ENCODE measurements around the gene LRRC37A3.

DNA sequence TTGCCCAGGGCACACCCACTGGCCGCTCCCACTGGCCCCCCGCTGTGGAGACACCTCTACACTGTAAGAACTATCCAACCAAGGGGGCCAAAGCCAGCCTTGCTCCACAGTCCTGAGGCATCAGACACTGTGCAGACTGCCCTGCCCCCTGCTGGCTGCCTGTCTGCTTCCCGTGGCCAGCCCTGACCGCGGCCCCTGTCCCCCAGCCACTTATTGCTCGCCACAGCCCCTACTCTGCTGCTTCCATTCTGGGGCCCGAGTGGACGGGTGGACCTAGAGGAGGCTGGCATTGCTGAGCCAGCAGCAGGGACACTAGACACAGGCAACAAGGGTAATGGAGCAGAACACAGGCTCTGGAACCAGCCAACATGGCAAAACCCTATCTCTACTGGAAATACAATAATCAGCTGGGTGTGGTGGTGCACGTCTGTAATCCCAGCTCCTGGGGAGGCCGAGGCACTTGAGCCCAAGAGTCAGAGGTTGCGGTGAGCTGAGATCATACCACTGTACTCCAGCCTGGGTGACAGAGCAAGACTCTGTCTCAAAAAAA is 19.7 kb upstream of the LRRC37A3 start:
- TF ChIP-seq, protein P1, sequence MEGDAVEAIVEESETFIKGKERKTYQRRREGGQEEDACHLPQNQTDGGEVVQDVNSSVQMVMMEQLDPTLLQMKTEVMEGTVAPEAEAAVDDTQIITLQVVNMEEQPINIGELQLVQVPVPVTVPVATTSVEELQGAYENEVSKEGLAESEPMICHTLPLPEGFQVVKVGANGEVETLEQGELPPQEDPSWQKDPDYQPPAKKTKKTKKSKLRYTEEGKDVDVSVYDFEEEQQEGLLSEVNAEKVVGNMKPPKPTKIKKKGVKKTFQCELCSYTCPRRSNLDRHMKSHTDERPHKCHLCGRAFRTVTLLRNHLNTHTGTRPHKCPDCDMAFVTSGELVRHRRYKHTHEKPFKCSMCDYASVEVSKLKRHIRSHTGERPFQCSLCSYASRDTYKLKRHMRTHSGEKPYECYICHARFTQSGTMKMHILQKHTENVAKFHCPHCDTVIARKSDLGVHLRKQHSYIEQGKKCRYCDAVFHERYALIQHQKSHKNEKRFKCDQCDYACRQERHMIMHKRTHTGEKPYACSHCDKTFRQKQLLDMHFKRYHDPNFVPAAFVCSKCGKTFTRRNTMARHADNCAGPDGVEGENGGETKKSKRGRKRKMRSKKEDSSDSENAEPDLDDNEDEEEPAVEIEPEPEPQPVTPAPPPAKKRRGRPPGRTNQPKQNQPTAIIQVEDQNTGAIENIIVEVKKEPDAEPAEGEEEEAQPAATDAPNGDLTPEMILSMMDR (IDR thresholded peaks at IDR 0.05; ENCODE audit: insufficient read depth, low read depth, low read length), result peak; percentile 31
- no peak for TF ChIP-seq EZH2 (IDR thresholded peaks at IDR 0.05; ENCODE audit: insufficient read depth, low read length)

Data from astrocyte (in vitro differentiated cells and primary cell).